PC-9 (cell line): ENCODE measurements around the gene SLC41A3. TPM values are rescaled to one million over a fixed set of nuclear protein-coding genes. Genes with fewer than 3 reads are reported as not detected.
"Not testable (repeated sequence)": the region's sequence is repeated elsewhere in the genome, so short reads cannot be mapped to it uniquely, and the experiment has no call there.

Source experiments
- BruUV-seq: library from RNA; stranded (reverse); fragments of 400-500 nt; replicated peaks from 2 replicates; lab custom pipeline; 2021; lab: Mats Ljungman, UMichigan
- CTCF ChIA-PET: fragments of 300-600 bp; sonication (Branson Sonifier 250); formaldehyde crosslinking; loops from one replicate; lab custom pipeline; 2022; ENCODE audit warnings: antibody characterized with exemption; lab: Charles Lee
- POLR2A ChIA-PET: fragments of 300-600 bp; sonication (Branson Sonifier 250); formaldehyde crosslinking; loops from one replicate; lab custom pipeline; 2022; ENCODE audit warnings: antibody characterized with exemption; ENCODE audit not compliant: unreplicated experiment; lab: Charles Lee
- DNase-seq, 2 experiments: peaks; one replicate each; pipeline versions ENCODE4 v3.0.0 to v3.0.0-alpha.2; 2015 to 2022; ENCODE audit warnings: mixed read lengths in 1 of 2
- H2AFZ ChIP-seq: fragments of 200-600 bp; sonication (generic); 2 replicates; pipeline ENCODE4 v1.8.1; 2017; ENCODE audit warnings: antibody characterized with exemption
- H3F3A ChIP-seq: fragments of 200-600 bp; sonication (generic); 2 replicates; pipeline ENCODE4 v1.8.1; 2017; ENCODE audit warnings: antibody characterized with exemption, mild to moderate bottlenecking, low read depth; ENCODE audit not compliant: insufficient read depth
- H3K27ac ChIP-seq: fragments of 200-600 bp; sonication (generic); 2 replicates; pipeline ENCODE4 v1.6.1; 2016; ENCODE audit warnings: mixed run types
- H3K27me3 ChIP-seq: fragments of 200-600 bp; sonication (generic); 2 replicates; pipeline ENCODE4 v1.6.1; 2016; ENCODE audit warnings: low read depth, mixed run types; ENCODE audit not compliant: insufficient read depth
- H3K36me3 ChIP-seq: fragments of 200-600 bp; sonication (generic); 2 replicates; pipeline ENCODE4 v1.6.1; 2016; ENCODE audit warnings: low read depth, mixed run types
- H3K4me1 ChIP-seq: fragments of 200-600 bp; sonication (generic); replicated peaks from 2 replicates; pipeline ENCODE4 v1.6.1; 2016; ENCODE audit warnings: mixed run types; ENCODE audit not compliant: insufficient read depth
- H3K4me2 ChIP-seq: fragments of 200-600 bp; sonication (generic); 2 replicates; pipeline ENCODE4 v1.6.1; 2017; ENCODE audit warnings: mixed run types
- H3K4me3 ChIP-seq: fragments of 200-600 bp; sonication (generic); 2 replicates; pipeline ENCODE4 v1.6.1; 2016; ENCODE audit warnings: mixed run types
- H3K79me2 ChIP-seq: fragments of 200-600 bp; sonication (generic); 2 replicates; pipeline ENCODE4 v1.6.1; 2017; ENCODE audit warnings: low read depth, mixed run types
- H3K9me2 ChIP-seq: fragments of 200-600 bp; sonication (generic); 2 replicates; pipeline ENCODE4 v1.8.1; 2017; ENCODE audit warnings: mild to moderate bottlenecking; ENCODE audit not compliant: insufficient read depth
- H3K9me3 ChIP-seq: fragments of 200-600 bp; sonication (generic); 2 replicates; pipeline ENCODE4 v1.8.1; 2016; ENCODE audit warnings: low read depth; ENCODE audit not compliant: insufficient read depth
- H4K20me1 ChIP-seq: fragments of 200-600 bp; sonication (generic); 2 replicates; pipeline ENCODE4 v1.8.1; 2017; ENCODE audit not compliant: insufficient read depth
- intact Hi-C: fragments of 100-400 bp; cut with micrococcal nuclease; formaldehyde crosslinking; loops from one replicate; pipeline ENCODE4 v1.10.0; 2022; ENCODE audit not compliant: unreplicated experiment
- total RNA-seq: library from RNA; stranded (reverse); gene quantifications from 2 replicates; pipeline ENCODE4 v1.2.3, GENCODE V29; 2021
- TF ChIP-seq, protein P1 (sequence below): fragments of 200-600 bp; sonication (generic); conservative IDR thresholded peaks from 2 replicates; pipeline ENCODE4 v1.6.1; 2017; ENCODE audit warnings: mixed run types, antibody characterized with exemption, mild to moderate bottlenecking, moderate library complexity

SLC41A3 gene
- total RNA-seq, 1 experiment from 2014 or later, result 67.0 TPM

DNA sequence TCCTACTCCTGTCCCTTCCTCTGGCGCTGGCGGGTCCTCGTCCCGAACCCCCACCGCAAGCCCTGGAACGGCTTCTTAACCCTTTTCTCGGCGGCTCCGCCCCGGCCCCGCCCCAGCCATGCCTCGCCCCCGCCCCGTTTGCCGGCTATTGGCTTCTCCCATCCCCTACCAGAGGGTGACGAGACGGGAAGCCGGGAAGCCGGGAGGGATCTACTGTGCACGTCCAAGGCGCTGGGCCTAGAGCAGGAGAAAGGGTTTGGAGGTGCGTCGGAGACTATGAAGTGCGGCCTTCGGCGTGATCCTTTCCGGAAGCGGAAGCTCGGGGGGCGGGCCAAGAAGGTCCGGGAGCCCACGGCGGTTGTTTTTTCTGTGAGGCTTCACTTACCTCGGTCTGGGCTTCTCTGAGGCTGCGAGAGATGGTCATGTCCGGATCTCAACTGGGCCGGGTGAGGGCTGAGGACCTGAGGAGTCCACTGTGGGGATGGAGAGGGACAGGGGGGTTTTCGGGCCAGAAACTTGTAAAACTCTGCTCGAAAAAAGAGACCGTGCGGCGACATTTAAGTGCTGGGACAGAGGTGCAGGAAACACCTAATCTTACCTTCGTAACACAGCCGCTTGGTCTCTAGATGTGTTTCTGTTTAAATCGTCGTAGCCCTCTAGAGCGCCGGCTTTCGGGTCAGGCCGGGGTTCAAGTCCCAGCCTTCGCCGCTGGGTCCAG is 93.5 kb downstream of the SLC41A3 start:
- H3K27ac ChIP-seq, result no peak overlapping the region
- H3K4me1 ChIP-seq, result no peaks in the 10 kb centered on the region; the same call in 1 of the 2 replicates
- H2AFZ ChIP-seq, result peak overlapping the region; percentile 87
- no peaks in the 10 kb centered on the region for H3F3A ChIP-seq
- ChIA-PET POLR2A (interaction anchor here (0.6 kb wide), 4 partner anchors 94 to 1801 kb away, joined by 3 to 10 read pairs (median 5); no protein-coding TSS in a partner anchor), CTCF (no interaction called here)
- peaks cover 4% of the 10 kb centered on the region; the same call in 1 of the 2 replicates for H3K27me3 ChIP-seq
- H4K20me1 ChIP-seq, result no peaks in the 10 kb centered on the region
- BruUV-seq, result no TSS peak
- DNase-seq, result peak; percentile 70 to 85
- intact Hi-C loops, result loop anchor here (1.0 kb wide), 1 partner anchor 94 kb away; the partner anchor contains the start of gene SLC41A3
- peak overlapping the region; percentile 70 for H3K4me2 ChIP-seq
- H3K36me3 ChIP-seq, result no peaks in the 10 kb centered on the region
- peak overlapping the region; percentile 63 for H3K4me3 ChIP-seq
- TF ChIP-seq, protein P1, sequence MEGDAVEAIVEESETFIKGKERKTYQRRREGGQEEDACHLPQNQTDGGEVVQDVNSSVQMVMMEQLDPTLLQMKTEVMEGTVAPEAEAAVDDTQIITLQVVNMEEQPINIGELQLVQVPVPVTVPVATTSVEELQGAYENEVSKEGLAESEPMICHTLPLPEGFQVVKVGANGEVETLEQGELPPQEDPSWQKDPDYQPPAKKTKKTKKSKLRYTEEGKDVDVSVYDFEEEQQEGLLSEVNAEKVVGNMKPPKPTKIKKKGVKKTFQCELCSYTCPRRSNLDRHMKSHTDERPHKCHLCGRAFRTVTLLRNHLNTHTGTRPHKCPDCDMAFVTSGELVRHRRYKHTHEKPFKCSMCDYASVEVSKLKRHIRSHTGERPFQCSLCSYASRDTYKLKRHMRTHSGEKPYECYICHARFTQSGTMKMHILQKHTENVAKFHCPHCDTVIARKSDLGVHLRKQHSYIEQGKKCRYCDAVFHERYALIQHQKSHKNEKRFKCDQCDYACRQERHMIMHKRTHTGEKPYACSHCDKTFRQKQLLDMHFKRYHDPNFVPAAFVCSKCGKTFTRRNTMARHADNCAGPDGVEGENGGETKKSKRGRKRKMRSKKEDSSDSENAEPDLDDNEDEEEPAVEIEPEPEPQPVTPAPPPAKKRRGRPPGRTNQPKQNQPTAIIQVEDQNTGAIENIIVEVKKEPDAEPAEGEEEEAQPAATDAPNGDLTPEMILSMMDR, result no peak
- H3K79me2 ChIP-seq, result no peaks in the 10 kb centered on the region
- no peaks in the 10 kb centered on the region for H3K9me2 ChIP-seq
- H3K9me3 ChIP-seq, result no peaks in the 10 kb centered on the region

DNA sequence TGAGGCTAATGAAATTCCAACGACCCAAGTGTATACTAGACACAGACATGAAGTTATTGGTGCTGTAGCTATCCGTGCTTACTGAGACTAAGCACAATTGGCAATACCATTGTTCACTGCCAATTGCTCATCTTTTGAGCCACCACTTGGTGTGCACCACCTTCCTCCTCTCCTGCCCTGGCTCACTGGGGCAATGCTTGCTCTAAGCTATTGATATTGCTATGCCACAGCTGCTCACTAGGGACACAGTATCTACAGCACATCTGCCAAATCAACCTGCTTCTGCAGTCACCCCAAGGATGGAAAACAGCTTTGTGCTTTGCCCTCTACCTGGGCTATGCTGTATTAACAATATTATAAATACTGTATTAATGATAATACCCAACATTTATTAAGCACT is 99.0 kb downstream of the SLC41A3 start:
- H3K4me2 ChIP-seq, H3K79me2 ChIP-seq, H4K20me1 ChIP-seq, intact Hi-C loops, H3K4me1 ChIP-seq, H3K9me2 ChIP-seq, POLR2A ChIA-PET, H3K4me3 ChIP-seq, H2AFZ ChIP-seq, DNase-seq, H3K27me3 ChIP-seq, H3K27ac ChIP-seq, H3K9me3 ChIP-seq, H3K36me3 ChIP-seq, H3F3A ChIP-seq, BruUV-seq, CTCF ChIA-PET: not testable (repeated sequence)

DNA sequence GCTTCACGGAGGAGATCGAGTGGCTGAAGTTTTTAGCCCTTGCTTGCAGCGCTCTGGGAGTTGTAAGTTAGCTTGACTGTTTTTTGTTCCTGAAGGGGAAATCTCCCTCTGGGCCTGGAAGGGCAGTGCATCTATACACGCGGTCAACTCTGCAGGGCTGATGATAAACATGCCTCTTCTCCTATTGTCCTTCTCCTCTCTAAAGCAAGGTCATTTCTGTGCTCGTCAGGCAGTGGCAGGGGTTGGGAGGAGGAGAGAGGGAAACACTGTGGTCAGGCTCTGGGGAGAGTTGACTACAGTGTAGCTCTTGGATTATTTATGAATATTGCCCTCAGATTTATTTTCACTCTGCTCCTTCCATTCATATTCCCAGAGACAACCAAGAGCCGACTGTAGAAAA is 106.8 kb downstream of the SLC41A3 start:
- H3K4me3 ChIP-seq, H2AFZ ChIP-seq, CTCF ChIA-PET, H3K9me3 ChIP-seq, H3K4me1 ChIP-seq, H4K20me1 ChIP-seq, H3K4me2 ChIP-seq, H3F3A ChIP-seq, H3K9me2 ChIP-seq, BruUV-seq, H3K36me3 ChIP-seq, H3K27me3 ChIP-seq, H3K27ac ChIP-seq, POLR2A ChIA-PET, DNase-seq, H3K79me2 ChIP-seq: not testable (repeated sequence)
- intact Hi-C loops, result loop anchor here (5.0 kb wide), 1 partner anchor 105 kb away; the partner anchor contains the start of gene SLC41A3

DNA sequence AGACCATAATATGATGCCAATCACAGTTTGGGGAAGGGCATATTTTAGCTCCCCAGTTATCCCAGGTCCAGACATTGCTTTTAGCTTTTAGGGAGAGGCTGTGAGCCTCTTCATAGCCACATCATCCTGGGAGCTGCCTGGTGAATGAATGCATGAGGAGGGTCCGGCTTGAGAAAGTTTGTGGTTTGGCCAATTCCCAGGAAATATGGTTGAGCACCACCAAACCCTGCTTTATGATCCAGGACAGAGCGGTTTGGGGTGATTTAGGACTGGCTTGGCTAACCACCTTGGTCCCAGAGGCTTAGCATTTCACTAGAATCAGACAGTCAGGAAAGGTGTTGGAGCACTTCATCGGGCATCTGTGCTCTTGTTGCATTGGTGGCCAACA is 107.9 kb downstream of the SLC41A3 start:
- H4K20me1 ChIP-seq, H3K9me3 ChIP-seq, BruUV-seq, POLR2A ChIA-PET, H3F3A ChIP-seq, H3K27ac ChIP-seq, H2AFZ ChIP-seq, H3K4me2 ChIP-seq, CTCF ChIA-PET, H3K79me2 ChIP-seq, DNase-seq, H3K4me1 ChIP-seq, H3K9me2 ChIP-seq, H3K36me3 ChIP-seq, H3K27me3 ChIP-seq, H3K4me3 ChIP-seq: not testable (repeated sequence)
- intact Hi-C loops, result loop anchor here (5.0 kb wide), 1 partner anchor 106 kb away; the partner anchor contains the start of gene SLC41A3

DNA sequence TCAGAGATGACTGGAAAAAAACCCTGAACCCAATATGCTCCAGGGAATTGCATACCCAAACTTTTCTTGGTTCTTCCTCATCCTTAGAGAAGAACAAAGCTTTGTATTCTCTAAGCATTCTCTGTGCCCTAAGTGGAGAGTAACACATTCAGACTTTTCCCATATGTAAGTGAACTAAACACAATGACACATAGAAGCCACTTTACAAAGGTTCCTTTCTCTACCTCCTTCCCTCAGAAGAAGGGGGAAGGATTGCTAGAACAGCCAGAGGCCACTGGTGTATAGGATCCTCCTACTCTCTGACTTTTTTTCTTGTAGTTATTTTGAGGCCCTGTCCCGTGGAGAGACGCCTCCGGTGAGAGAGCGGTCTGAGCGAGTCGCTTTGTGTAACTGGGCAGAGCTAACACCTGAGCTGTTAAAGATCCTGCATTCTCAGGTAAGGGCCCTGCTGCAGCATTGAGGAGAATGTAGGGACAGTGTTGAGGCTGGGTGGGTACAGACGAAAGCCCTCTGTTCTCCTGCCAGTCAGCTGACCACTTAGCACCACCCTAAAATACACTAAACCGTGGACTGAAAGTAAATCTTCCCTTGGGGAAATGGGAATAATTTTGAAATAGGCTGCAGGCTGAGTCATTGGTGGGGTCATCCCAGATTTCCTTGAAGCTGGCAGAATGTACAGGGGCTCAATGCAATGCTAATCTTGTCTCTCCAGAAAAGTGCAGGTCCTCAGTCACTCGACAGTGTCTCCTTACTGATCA is 108.5 kb downstream of the SLC41A3 start:
- H3K79me2 ChIP-seq, POLR2A ChIA-PET, H3K9me2 ChIP-seq, H3F3A ChIP-seq, BruUV-seq, H3K27ac ChIP-seq, H2AFZ ChIP-seq, H3K4me3 ChIP-seq, H4K20me1 ChIP-seq, H3K9me3 ChIP-seq, CTCF ChIA-PET, H3K27me3 ChIP-seq, H3K36me3 ChIP-seq, H3K4me2 ChIP-seq, H3K4me1 ChIP-seq, DNase-seq: not testable (repeated sequence)
- intact Hi-C loops, result loop anchor here (5.0 kb wide), 1 partner anchor 107 kb away; the partner anchor contains the start of gene SLC41A3
